WTC11 (cell line): ENCODE results near the gene FREY1. TPM values are rescaled to one million over a fixed set of nuclear protein-coding genes. Genes with fewer than 3 reads are reported as not detected.

Experiments used
- GTF2I ChIP-seq: fragments of 250-450 bp; sonication (Bioruptor Pico); conservative IDR thresholded peaks from 2 replicates; pipeline ENCODE4 v1.4.0; 2021; ENCODE audit warnings: mild to moderate bottlenecking
- SMAD3 ChIP-seq: sonication (generic); formaldehyde crosslinking; IDR thresholded peaks from 2 replicates; pipeline ENCODE4 v1.8.0; 2022; ENCODE audit warnings: missing genetic modification reagents, mild to moderate bottlenecking, borderline replicate concordance
- TP53 ChIP-seq: sonication (generic); formaldehyde crosslinking; IDR thresholded peaks from 2 replicates; pipeline ENCODE4 v1.8.1; 2023; ENCODE audit warnings: mild to moderate bottlenecking, missing genetic modification reagents
- ZNF219 ChIP-seq: sonication (generic); formaldehyde crosslinking; IDR thresholded peaks from 2 replicates; pipeline ENCODE4 v1.8.0; 2023; ENCODE audit warnings: missing genetic modification reagents, mild to moderate bottlenecking, borderline replicate concordance
- ZNF416 ChIP-seq: fragments of 250-450 bp; sonication (Bioruptor Pico); IDR thresholded peaks from 2 replicates; pipeline ENCODE4 v1.9.0; 2021; ENCODE audit warnings: mild to moderate bottlenecking, inconsistent platforms
- ZNF425 ChIP-seq: fragments of 250-450 bp; sonication (Bioruptor Pico); conservative IDR thresholded peaks from 2 replicates; pipeline ENCODE4 v1.9.0; 2021; ENCODE audit warnings: mild to moderate bottlenecking
- ZNF532 ChIP-seq: fragments of 250-450 bp; sonication (Bioruptor Pico); IDR thresholded peaks from 2 replicates; pipeline ENCODE4 v1.9.0; 2021; ENCODE audit warnings: mild to moderate bottlenecking, borderline replicate concordance
- total RNA-seq: library from RNA; stranded (reverse); gene quantifications from 3 replicates; pipeline ENCODE4 v1.2.3, GENCODE V29; 2021
- TF ChIP-seq, protein P1 (sequence below): sonication (generic); formaldehyde crosslinking; IDR thresholded peaks from 2 replicates; pipeline ENCODE4 v1.8.0; 2022; ENCODE audit warnings: missing genetic modification reagents
- TF ChIP-seq, protein P2 (sequence below): fragments of 250-450 bp; sonication (Bioruptor Pico); IDR thresholded peaks from 2 replicates; pipeline ENCODE4 v1.9.0; 2021; ENCODE audit warnings: mild to moderate bottlenecking
- TF ChIP-seq, protein P3 (sequence below): sonication (generic); formaldehyde crosslinking; IDR thresholded peaks from 2 replicates; pipeline ENCODE4 v1.8.0; 2022; ENCODE audit warnings: mild to moderate bottlenecking, missing genetic modification reagents

Gene FREY1
- total RNA-seq, 1 experiment from 2014 or later: 2.1 TPM

DNA sequence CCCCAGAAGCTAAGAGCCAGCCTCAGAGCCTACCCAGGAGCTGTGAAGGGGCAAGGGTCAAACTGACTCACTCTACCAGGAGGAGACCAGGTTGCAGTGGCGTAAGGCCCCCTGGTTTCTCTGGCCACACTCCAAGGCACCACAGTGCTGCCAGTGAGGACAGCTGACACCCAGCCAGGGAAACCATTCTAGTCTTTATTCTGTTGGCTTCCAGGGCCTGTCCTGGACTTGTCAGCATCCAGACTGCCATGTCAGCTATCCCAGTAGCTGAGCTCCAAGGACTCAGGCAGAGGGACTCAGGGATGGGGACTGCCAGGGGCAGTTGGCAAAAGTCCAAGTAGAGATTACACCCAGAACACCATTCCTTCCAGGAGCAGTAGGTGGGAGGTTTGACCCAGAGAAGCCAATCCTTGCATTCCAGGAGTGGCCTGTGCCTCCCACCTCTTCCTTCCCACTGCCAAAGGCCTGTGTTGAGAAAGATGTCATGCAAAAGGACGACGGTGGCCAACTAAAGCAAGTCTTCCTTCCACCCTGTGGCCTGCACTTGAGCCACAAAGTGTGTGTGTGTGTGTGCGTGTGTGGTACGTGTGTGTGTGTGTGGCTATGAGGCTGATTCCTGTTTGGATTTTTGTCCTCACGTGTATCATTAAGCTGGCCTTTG is 25.2 kb downstream of the FREY1 start (continued):
- TF ChIP-seq, protein P1, sequence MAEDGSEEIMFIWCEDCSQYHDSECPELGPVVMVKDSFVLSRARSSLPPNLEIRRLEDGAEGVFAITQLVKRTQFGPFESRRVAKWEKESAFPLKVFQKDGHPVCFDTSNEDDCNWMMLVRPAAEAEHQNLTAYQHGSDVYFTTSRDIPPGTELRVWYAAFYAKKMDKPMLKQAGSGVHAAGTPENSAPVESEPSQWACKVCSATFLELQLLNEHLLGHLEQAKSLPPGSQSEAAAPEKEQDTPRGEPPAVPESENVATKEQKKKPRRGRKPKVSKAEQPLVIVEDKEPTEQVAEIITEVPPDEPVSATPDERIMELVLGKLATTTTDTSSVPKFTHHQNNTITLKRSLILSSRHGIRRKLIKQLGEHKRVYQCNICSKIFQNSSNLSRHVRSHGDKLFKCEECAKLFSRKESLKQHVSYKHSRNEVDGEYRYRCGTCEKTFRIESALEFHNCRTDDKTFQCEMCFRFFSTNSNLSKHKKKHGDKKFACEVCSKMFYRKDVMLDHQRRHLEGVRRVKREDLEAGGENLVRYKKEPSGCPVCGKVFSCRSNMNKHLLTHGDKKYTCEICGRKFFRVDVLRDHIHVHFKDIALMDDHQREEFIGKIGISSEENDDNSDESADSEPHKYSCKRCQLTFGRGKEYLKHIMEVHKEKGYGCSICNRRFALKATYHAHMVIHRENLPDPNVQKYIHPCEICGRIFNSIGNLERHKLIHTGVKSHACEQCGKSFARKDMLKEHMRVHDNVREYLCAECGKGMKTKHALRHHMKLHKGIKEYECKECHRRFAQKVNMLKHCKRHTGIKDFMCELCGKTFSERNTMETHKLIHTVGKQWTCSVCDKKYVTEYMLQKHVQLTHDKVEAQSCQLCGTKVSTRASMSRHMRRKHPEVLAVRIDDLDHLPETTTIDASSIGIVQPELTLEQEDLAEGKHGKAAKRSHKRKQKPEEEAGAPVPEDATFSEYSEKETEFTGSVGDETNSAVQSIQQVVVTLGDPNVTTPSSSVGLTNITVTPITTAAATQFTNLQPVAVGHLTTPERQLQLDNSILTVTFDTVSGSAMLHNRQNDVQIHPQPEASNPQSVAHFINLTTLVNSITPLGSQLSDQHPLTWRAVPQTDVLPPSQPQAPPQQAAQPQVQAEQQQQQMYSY: no peak
- TF ChIP-seq GTF2I (CRISPR knock-in tag) (no peak), SMAD3 (CRISPR knock-in tag) (no peak), ZNF219 (CRISPR knock-in tag) (no peak), TP53 (CRISPR knock-in tag) (no peak), ZNF532 (no peak), ZNF425 (CRISPR knock-in tag) (no peak), ZNF416 (CRISPR knock-in tag) (no peak)
- TF ChIP-seq, protein P2, sequence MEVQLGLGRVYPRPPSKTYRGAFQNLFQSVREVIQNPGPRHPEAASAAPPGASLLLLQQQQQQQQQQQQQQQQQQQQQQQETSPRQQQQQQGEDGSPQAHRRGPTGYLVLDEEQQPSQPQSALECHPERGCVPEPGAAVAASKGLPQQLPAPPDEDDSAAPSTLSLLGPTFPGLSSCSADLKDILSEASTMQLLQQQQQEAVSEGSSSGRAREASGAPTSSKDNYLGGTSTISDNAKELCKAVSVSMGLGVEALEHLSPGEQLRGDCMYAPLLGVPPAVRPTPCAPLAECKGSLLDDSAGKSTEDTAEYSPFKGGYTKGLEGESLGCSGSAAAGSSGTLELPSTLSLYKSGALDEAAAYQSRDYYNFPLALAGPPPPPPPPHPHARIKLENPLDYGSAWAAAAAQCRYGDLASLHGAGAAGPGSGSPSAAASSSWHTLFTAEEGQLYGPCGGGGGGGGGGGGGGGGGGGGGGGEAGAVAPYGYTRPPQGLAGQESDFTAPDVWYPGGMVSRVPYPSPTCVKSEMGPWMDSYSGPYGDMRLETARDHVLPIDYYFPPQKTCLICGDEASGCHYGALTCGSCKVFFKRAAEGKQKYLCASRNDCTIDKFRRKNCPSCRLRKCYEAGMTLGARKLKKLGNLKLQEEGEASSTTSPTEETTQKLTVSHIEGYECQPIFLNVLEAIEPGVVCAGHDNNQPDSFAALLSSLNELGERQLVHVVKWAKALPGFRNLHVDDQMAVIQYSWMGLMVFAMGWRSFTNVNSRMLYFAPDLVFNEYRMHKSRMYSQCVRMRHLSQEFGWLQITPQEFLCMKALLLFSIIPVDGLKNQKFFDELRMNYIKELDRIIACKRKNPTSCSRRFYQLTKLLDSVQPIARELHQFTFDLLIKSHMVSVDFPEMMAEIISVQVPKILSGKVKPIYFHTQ (CRISPR knock-in tag): no peak
- TF ChIP-seq, protein P3, sequence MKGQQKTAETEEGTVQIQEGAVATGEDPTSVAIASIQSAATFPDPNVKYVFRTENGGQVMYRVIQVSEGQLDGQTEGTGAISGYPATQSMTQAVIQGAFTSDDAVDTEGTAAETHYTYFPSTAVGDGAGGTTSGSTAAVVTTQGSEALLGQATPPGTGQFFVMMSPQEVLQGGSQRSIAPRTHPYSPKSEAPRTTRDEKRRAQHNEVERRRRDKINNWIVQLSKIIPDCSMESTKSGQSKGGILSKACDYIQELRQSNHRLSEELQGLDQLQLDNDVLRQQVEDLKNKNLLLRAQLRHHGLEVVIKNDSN (CRISPR knock-in tag): no peak
- TF ChIP-seq, all 79 proteins: peak for 0
